Measurements from ENCODE around the gene HOXD3.

HOXD3 gene

GRCh38 chr2:176128982-176129796 lies 27.9 kb upstream of the HOXD3 start, which contains the start of gene HOXD8:
HOXD8 (plus strand) TSS chr2:176129705; CDS start chr2:176130367, 662 bp downstream.
- TF ChIP-seq CTCF (IDR thresholded peaks at IDR 0.05; ENCODE audit: insufficient read depth, low read length, poor library complexity, severe bottlenecking), result no peak
- no peaks in the 10 kb centered on the region for H3K36me3 ChIP-seq (ENCODE audit: control insufficient read depth, insufficient read depth, low read length)
- H3K4me3 ChIP-seq (replicated peaks; ENCODE audit: low read depth, low read length), result no peak within 1 kb of the TSS
- peaks cover 1% of the 10 kb centered on the region; the same call in 1 of the 2 replicates for H3K27me3 ChIP-seq (replicated peaks; ENCODE audit: control insufficient read depth, insufficient read depth, low read length)
- DNase-seq (ENCODE audit: extremely low read depth, insufficient read length), result no peak

- no peak for DNase-seq (ENCODE audit: extremely low read depth, insufficient read length)
- no peaks in the 10 kb centered on the region for H3K36me3 ChIP-seq (ENCODE audit: control insufficient read depth, insufficient read depth, low read length)
- H3K27me3 ChIP-seq (replicated peaks; ENCODE audit: control insufficient read depth, insufficient read depth, low read length), result no peaks in the 10 kb centered on the region; the same call in 1 of the 2 replicates
- TF ChIP-seq CTCF (IDR thresholded peaks at IDR 0.05; ENCODE audit: insufficient read depth, low read length, poor library complexity, severe bottlenecking), result no peak
- H3K4me3 ChIP-seq (replicated peaks; ENCODE audit: low read depth, low read length), result no peak overlapping the region
Observed at GRCh38 chr2:176129813-176130146, 27.3 kb upstream of the HOXD3 start.

- Histone ChIP-seq H3K36me3 (ENCODE audit: control insufficient read depth, insufficient read depth, low read length) (no peaks in the 10 kb centered on the region), H3K4me3 (replicated peaks; ENCODE audit: low read depth, low read length) (no peak overlapping the region), H3K27me3 (replicated peaks; ENCODE audit: control insufficient read depth, insufficient read depth, low read length) (no peaks in the 10 kb centered on the region)
- TF ChIP-seq CTCF (IDR thresholded peaks at IDR 0.05; ENCODE audit: insufficient read depth, low read length, poor library complexity, severe bottlenecking), result no peak
- no peak for DNase-seq (ENCODE audit: extremely low read depth, insufficient read length)
Observed at GRCh38 chr2:176130147-176130956, 26.8 kb upstream of the HOXD3 start.

GRCh38 chr2:176130957-176131847 lies 25.9 kb upstream of the HOXD3 start:
- no peak for TF ChIP-seq CTCF (IDR thresholded peaks at IDR 0.05; ENCODE audit: insufficient read depth, low read length, poor library complexity, severe bottlenecking)

GRCh38 chr2:176131848-176132158 lies 25.3 kb upstream of the HOXD3 start:
- H3K4me3 ChIP-seq (replicated peaks; ENCODE audit: low read depth, low read length), result 0 out of 2 replicates have a peak overlapping the region, but pooled peaks have one; percentile 47
- H3K36me3 ChIP-seq (ENCODE audit: control insufficient read depth, insufficient read depth, low read length), result no peaks in the 10 kb centered on the region
- TF ChIP-seq CTCF (IDR thresholded peaks at IDR 0.05; ENCODE audit: insufficient read depth, low read length, poor library complexity, severe bottlenecking), result no peak
- no peak for DNase-seq (ENCODE audit: extremely low read depth, insufficient read length)
- no peaks in the 10 kb centered on the region for H3K27me3 ChIP-seq (replicated peaks; ENCODE audit: control insufficient read depth, insufficient read depth, low read length)

More at GRCh38 chr2:176130957-176131847, 25.9 kb upstream of the HOXD3 start:
- no peak for DNase-seq (ENCODE audit: extremely low read depth, insufficient read length)
- H3K27me3 ChIP-seq (replicated peaks; ENCODE audit: control insufficient read depth, insufficient read depth, low read length), result no peaks in the 10 kb centered on the region
- no peaks in the 10 kb centered on the region for H3K36me3 ChIP-seq (ENCODE audit: control insufficient read depth, insufficient read depth, low read length)
- no peak overlapping the region for H3K4me3 ChIP-seq (replicated peaks; ENCODE audit: low read depth, low read length)
